Body of pancreas (tissue), 4 donors: ENCODE measurements around the gene CYSLTR2.

Experiments used
- POLR2A ChIP-seq, 3 donors: fragments of 450-650 bp; IDR thresholded peaks; one replicate each; pipeline ENCODE4 v1.6.1; 2016; ENCODE audit warnings: antibody characterized with exemption in 3 of 3, mild to moderate bottlenecking in 2 of 3
- TF ChIP-seq, protein P1 (sequence below), 7 experiments: fragments of 450-650 bp in 4 of 7; fragments of 200-600 bp in 3 of 7; sonication (generic) in 3 of 7; IDR thresholded peaks; one replicate each; pipeline ENCODE4 v1.5.1; 2016 to 2019; ENCODE audit warnings: antibody characterized with exemption in 7 of 7

DNA sequence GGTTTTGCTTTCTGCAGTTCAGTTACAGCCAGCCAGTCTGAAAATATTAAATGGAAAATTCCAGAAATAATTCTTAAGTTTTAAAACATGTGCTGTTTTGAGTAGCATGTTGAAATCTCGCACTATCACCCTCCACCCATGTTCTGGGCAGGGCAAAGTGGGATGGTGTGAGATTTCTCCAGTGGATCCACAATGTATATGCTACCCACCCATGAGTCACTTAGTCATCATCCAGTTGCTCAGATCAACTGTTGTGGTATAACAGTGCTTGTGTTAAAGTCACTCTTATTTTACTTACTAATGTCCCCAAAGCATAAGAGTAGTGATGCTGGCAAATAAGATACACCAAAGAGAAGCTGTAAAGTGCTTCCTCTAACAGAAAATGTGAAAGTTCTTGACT, 56.4 kb downstream of the CYSLTR2 start:
- TF ChIP-seq, protein P1, sequence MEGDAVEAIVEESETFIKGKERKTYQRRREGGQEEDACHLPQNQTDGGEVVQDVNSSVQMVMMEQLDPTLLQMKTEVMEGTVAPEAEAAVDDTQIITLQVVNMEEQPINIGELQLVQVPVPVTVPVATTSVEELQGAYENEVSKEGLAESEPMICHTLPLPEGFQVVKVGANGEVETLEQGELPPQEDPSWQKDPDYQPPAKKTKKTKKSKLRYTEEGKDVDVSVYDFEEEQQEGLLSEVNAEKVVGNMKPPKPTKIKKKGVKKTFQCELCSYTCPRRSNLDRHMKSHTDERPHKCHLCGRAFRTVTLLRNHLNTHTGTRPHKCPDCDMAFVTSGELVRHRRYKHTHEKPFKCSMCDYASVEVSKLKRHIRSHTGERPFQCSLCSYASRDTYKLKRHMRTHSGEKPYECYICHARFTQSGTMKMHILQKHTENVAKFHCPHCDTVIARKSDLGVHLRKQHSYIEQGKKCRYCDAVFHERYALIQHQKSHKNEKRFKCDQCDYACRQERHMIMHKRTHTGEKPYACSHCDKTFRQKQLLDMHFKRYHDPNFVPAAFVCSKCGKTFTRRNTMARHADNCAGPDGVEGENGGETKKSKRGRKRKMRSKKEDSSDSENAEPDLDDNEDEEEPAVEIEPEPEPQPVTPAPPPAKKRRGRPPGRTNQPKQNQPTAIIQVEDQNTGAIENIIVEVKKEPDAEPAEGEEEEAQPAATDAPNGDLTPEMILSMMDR (IDR thresholded peaks at IDR 0.05), result no peak
- no peak for TF ChIP-seq POLR2A (IDR thresholded peaks at IDR 0.05)
